ENCODE data around the gene ULBP2. TPM values are rescaled to one million over a fixed set of nuclear protein-coding genes. Genes with fewer than 3 reads are reported as not detected.
"Not testable (repeated sequence)": the region's sequence is repeated elsewhere in the genome, so short reads cannot be mapped to it uniquely, and the experiment has no call there.

ULBP2 gene
- total RNA-seq, 1 donor from 2014 or later: not detected

DNA sequence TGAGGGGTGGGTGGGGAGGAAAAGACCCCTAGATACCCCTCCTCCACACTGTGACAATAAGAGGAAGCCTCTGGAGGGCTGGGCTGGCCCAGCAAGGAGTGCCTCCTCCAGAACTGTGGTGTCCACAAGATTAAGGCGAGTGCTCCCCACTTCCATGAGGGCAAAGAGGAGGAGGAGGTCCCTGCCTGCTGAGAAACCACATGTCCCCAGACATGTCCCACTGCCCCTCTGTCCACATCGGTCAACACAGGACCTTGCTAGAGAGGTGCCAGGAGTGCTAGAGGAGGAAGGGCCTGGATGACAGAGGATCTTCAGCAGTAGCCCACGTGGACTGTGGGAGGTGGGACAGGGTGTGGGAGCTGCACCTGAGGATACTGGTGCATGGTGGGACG lies 22.0 kb upstream of the ULBP2 start:
- no peaks in the 10 kb centered on the region for H3K36me3 ChIP-seq
- peak in 1 of 2 donors; percentile 21 for DNase-seq (ENCODE audit: low spot score in 2 of 2)
- TF ChIP-seq, protein P1, sequence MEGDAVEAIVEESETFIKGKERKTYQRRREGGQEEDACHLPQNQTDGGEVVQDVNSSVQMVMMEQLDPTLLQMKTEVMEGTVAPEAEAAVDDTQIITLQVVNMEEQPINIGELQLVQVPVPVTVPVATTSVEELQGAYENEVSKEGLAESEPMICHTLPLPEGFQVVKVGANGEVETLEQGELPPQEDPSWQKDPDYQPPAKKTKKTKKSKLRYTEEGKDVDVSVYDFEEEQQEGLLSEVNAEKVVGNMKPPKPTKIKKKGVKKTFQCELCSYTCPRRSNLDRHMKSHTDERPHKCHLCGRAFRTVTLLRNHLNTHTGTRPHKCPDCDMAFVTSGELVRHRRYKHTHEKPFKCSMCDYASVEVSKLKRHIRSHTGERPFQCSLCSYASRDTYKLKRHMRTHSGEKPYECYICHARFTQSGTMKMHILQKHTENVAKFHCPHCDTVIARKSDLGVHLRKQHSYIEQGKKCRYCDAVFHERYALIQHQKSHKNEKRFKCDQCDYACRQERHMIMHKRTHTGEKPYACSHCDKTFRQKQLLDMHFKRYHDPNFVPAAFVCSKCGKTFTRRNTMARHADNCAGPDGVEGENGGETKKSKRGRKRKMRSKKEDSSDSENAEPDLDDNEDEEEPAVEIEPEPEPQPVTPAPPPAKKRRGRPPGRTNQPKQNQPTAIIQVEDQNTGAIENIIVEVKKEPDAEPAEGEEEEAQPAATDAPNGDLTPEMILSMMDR (IDR thresholded peaks at IDR 0.05): no peak
- H3K4me1 ChIP-seq: peaks cover 6 to 7% of the 10 kb centered on the region in 2 donors
- no peak overlapping the region for H3K27ac ChIP-seq
- intact Hi-C loops (cut with DNase I): loop anchor here (10.0 kb wide), 1 partner anchor 175 kb away; the partner anchor contains the start of genes NUP43 and PCMT1
- H3K27me3 ChIP-seq: no peaks in the 10 kb centered on the region
- no peaks in the 10 kb centered on the region for H3K9me3 ChIP-seq
- no peak overlapping the region for H3K4me3 ChIP-seq

DNA sequence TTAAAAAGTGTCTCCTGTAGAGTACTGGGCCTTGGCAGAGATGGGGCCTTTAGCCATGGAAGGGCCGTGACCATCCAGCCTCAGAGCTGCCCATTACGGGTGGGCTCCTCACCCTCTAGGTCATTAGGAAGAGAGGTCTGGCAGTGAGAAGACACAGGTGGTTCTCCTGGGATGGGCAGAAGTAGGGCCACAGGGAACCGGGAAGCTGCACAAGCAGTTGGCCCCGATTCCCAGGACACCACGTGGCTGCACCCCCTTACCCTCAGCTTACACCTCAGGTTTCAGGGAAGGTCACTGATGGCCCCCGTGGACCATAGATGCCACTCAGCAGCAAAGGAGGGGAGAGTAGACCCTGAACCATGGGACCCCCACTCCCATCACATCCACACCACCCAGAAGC lies 20.5 kb upstream of the ULBP2 start:
- Histone ChIP-seq H3K27ac (no peak overlapping the region), H3K9me3 (no peaks in the 10 kb centered on the region), H3K27me3 (no peaks in the 10 kb centered on the region), H3K36me3 (no peaks in the 10 kb centered on the region), H3K4me1 (peaks cover 7 to 12% of the 10 kb centered on the region in 2 donors), H3K4me3 (no peak overlapping the region)
- TF ChIP-seq, protein P1 (IDR thresholded peaks at IDR 0.05): no peak
- no peak for DNase-seq (ENCODE audit: low spot score in 2 of 2)
- intact Hi-C loops (cut with DNase I): loop anchor here (10.0 kb wide), 1 partner anchor 177 kb away; the partner anchor contains the start of genes NUP43 and PCMT1

DNA sequence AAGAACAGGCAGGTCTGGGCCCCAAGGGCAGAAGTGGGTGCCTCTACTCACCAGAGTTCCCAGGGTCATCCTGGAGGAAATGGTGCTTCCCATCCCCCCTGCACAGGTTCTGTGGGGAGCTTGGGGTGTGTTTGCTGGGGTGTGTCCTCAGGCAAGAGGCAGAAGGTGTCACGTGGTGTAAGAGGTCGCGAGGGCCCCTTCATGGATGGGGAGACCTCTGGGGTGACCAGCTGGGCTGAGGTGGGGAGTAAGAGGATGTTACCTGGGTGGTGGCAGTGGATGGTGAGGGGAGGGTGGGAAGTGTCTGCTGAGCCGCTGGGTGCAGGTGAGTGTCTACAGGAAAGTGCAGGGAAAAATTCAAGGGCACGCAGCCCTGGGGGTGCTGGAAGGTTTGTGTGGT lies 19.7 kb upstream of the ULBP2 start:
- peak overlapping the region in 1 of 2 donors; percentile 65 for H3K4me3 ChIP-seq
- H3K36me3 ChIP-seq; DNase-seq (ENCODE audit: low spot score in 2 of 2); H3K27ac ChIP-seq; H3K9me3 ChIP-seq; H3K27me3 ChIP-seq: not testable (repeated sequence)
- H3K4me1 ChIP-seq: peaks cover 7 to 13% of the 10 kb centered on the region in 2 donors
- intact Hi-C loops (cut with DNase I): loop anchor here (2.0 to 10.0 kb wide), 2 partner anchors 25 to 177 kb away; partner anchors contain the start of genes NUP43 and PCMT1

DNA sequence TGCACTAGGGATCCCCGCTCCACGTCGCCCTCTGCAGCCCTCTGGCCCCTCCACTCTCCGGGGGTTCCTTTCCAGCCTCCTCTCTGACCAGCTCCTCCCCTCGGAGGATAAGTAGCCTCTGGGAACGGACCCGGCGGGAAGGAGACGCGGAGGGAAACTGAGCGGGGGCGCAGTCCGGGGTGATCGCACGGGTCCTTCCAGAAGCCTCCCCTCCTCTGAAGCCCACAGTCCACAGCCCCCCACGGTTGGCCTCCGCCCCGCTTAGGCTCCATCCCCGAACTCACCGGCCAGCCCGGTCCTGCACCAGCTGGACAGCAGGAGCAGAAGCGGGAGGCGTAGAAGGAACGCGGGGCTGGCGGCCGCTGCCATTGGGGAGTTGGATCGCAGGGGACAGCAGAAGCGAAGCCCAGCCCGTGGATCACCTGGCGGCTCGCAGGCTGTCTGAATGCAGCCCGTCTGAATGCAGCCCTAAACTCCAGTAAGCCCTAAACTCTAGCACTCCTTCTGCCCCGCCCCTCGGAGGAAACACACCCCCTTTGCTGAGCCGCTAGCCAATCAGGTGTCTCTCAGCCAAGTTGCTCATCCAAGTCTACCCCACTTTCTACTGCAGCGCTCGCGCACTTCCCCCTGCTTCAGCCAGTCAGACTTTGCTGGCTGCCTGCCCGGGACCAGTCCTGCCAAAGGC lies 19.0 kb upstream of the ULBP2 start, which contains the start of gene RAET1G:
RAET1G (minus strand) TSS at position 480 of the 685 bp plus-strand sequence; CDS start at position 369, 111 bp downstream.
- Histone ChIP-seq H3K27ac (no peak within 1 kb of the TSS), H3K36me3 (no peaks in the 10 kb centered on the region), H3K27me3 (no peaks in the 10 kb centered on the region), H3K9me3 (no peaks in the 10 kb centered on the region), H3K4me3 (peak within 1 kb of the TSS; percentile 54 to 65), H3K4me1 (peaks cover 7 to 13% of the 10 kb centered on the region in 2 donors)
- peak; percentile 78 to 93 for DNase-seq (ENCODE audit: low spot score in 2 of 2)
- TF ChIP-seq, protein P1 (IDR thresholded peaks at IDR 0.05): no peak
- intact Hi-C loops (cut with DNase I): loop anchor here (2.0 to 10.0 kb wide), 2 partner anchors 26 to 178 kb away; partner anchors contain the start of genes NUP43 and PCMT1

DNA sequence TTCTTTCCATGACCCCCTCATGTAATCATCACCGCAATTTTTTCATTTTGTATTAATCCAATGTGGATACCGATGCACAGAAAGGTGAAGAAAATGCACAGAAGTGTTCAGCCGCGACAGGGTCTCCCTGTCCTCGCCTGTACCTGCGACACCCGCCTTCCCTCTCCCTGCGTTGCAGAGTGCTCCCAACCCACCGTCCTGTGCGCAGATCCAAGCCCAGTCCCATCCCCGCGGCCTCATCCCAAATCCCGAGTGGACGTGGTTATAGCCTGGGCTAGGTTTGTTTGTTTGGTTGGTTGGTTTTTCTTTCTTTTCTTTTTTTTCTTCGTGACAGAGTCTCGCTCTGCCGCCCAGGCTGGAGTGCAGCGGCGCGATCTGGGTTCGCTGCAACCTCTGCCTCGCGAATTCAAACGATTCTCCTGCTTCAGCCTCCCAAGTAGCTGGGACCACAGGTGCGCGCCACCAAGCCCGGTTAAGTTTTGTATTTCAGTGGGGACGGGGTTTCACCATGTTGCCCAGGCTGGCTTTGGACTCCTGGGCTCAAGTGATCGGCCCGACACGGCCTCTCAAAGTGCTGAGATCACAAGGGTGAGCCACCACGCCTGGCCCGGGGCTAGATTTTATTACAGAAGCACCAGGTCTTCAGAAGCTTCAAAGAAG lies 18.4 kb upstream of the ULBP2 start:
- TF ChIP-seq, protein P1 (IDR thresholded peaks at IDR 0.05): no peak
- H3K9me3 ChIP-seq: no peaks in the 10 kb centered on the region
- H3K27me3 ChIP-seq: no peaks in the 10 kb centered on the region
- H3K36me3 ChIP-seq: no peaks in the 10 kb centered on the region
- peak overlapping the region; percentile 54 to 65 for H3K4me3 ChIP-seq
- no peak for DNase-seq (ENCODE audit: low spot score in 2 of 2)
- H3K27ac ChIP-seq: no peak overlapping the region
- peaks cover 7 to 13% of the 10 kb centered on the region in 2 donors for H3K4me1 ChIP-seq
- intact Hi-C loops (cut with DNase I): loop anchor here (2.0 to 10.0 kb wide), 2 partner anchors 27 to 179 kb away; partner anchors contain the start of genes NUP43 and PCMT1

Measured in ascending aorta (tissue), 2 donors.